Kidney (tissue), 14 donors: ENCODE data around the gene ANKS1B. TPM values are rescaled to one million over a fixed set of nuclear protein-coding genes. Genes with fewer than 3 reads are reported as not detected.

ENCODE experiments used
- DNase-seq, 5 donors: peaks; one replicate each; pipeline ENCODE4 v3.0.0-alpha.2; 2013 to 2020
- FAIRE-seq: peaks from 2 replicates; lab custom pipeline; 2012; peaks lifted over from hg19 to GRCh38; lab: Jason Lieb, UNC
- H3K27ac ChIP-seq, 2 donors: one replicate each; pipeline ENCODE4 v1.7.0; 2013; ENCODE audit warnings: low read depth in 2 of 2, low read length in 2 of 2, inconsistent platforms in 1 of 2
- H3K27me3 ChIP-seq: one replicate; pipeline ENCODE4 v1.7.1; 2013; ENCODE audit warnings: low read length, inconsistent platforms; ENCODE audit not compliant: control insufficient read depth, insufficient read depth
- H3K36me3 ChIP-seq, 3 donors: one replicate each; pipeline versions ENCODE4 v1.7.0 to v1.7.1; 2013; ENCODE audit warnings: low read length in 3 of 3, control low read depth in 1 of 3, inconsistent platforms in 1 of 3; ENCODE audit not compliant: insufficient read depth in 3 of 3, control insufficient read depth in 2 of 3
- H3K4me1 ChIP-seq, 3 donors: one replicate each; pipeline versions ENCODE4 v1.7.0 to v1.7.1; 2013; ENCODE audit warnings: low read length in 3 of 3, inconsistent platforms in 1 of 3, low read depth in 1 of 3; ENCODE audit not compliant: control insufficient read depth in 2 of 3, insufficient read depth in 2 of 3
- H3K4me3 ChIP-seq, 3 donors: one replicate each; pipeline versions ENCODE4 v1.7.0 to v1.8.1; 2013; ENCODE audit warnings: low read length in 3 of 3, control low read depth in 1 of 3, inconsistent platforms in 1 of 3
- H3K9ac ChIP-seq, 3 donors: one replicate each; pipeline versions ENCODE4 v1.7.0 to v1.7.1; 2013; ENCODE audit warnings: low read length in 3 of 3, control low read depth in 1 of 3, inconsistent platforms in 1 of 3
- H3K9me3 ChIP-seq, 3 donors: one replicate each; pipeline versions ENCODE4 v1.7.0 to v1.7.1; 2013; ENCODE audit warnings: low read length in 3 of 3, control low read depth in 1 of 3, inconsistent platforms in 1 of 3; ENCODE audit not compliant: control insufficient read depth in 2 of 3, insufficient read depth in 1 of 3
- intact Hi-C: fragments of 100-400 bp; cut with DNase I; formaldehyde crosslinking; loops from one replicate; pipeline ENCODE4 v1.11.1; 2022
- polyA plus RNA-seq: library from polyadenylated mRNA; stranded (reverse); fragments of 350-450 nt; fragmentation: Illumina TruSeq; extraction: RNeasy Lipid Tissue Mini Kit (QIAGEN cat#74804); gene quantifications from one replicate; pipeline ENCODE4 v1.2.3, GENCODE V29; 2014; ENCODE audit warnings: low read depth, low replicate concordance; ENCODE audit not compliant: insufficient read depth
- total RNA-seq: library from RNA; stranded (reverse); fragmentation: NEBNext Ultra II Directional; extraction: Animal tissue kit (Norgen Biotek cat#: 25700); gene quantifications from one replicate; pipeline ENCODE4 v1.2.1, GENCODE V29; 2021
- TF ChIP-seq, protein P1 (sequence below): IDR thresholded peaks from 3 replicates; pipeline ENCODE4 v1.5.1; 2012; ENCODE audit warnings: mild to moderate bottlenecking, moderate library complexity, borderline replicate concordance; ENCODE audit not compliant: insufficient read depth; ENCODE audit errors: extremely low read depth
- donor health status: control.
- donor health status: control.
- donor health status: control.
- donor health status: control.
- donor health status: control.
- donor health status: DM: yes; HTN: yes; CAD: no.
- donor health status: Normal renal cell carcinoma (clear cell type).

Gene ANKS1B
- total and polyA plus RNA-seq, 2 donors from 2014 or later = 1.7 to 5.8 TPM

DNA sequence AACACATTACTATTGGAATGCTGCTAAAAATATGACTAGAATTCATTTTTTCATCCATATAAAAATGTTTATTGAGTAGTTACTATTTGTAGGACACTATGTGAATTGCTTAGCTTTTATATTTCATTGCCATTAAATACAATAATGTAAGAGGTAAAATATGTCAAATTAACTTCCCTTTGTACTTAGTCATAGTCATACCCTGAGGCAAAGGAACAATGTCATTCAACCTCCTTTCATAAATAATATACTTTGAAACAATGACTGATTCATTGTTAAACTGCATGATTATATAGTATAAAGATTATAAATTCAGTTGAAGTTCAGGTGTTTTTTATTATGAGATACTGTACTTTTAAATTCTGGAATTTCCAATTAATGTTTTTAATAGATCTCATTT is 232.0 kb downstream of the ANKS1B start:
- Histone ChIP-seq H3K27me3 (no peaks in the 10 kb centered on the region), H3K9ac (no peak overlapping the region), H3K36me3 (no peaks in the 10 kb centered on the region), H3K4me1 (no peaks in the 10 kb centered on the region), H3K9me3 (no peaks in the 10 kb centered on the region), H3K4me3 (no peak overlapping the region), H3K27ac (no peak overlapping the region)
- DNase-seq = no peak
- intact Hi-C loops = no loop called here
- TF ChIP-seq, protein P1, sequence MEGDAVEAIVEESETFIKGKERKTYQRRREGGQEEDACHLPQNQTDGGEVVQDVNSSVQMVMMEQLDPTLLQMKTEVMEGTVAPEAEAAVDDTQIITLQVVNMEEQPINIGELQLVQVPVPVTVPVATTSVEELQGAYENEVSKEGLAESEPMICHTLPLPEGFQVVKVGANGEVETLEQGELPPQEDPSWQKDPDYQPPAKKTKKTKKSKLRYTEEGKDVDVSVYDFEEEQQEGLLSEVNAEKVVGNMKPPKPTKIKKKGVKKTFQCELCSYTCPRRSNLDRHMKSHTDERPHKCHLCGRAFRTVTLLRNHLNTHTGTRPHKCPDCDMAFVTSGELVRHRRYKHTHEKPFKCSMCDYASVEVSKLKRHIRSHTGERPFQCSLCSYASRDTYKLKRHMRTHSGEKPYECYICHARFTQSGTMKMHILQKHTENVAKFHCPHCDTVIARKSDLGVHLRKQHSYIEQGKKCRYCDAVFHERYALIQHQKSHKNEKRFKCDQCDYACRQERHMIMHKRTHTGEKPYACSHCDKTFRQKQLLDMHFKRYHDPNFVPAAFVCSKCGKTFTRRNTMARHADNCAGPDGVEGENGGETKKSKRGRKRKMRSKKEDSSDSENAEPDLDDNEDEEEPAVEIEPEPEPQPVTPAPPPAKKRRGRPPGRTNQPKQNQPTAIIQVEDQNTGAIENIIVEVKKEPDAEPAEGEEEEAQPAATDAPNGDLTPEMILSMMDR = no peak
- peak; percentile 29 for FAIRE-seq

DNA sequence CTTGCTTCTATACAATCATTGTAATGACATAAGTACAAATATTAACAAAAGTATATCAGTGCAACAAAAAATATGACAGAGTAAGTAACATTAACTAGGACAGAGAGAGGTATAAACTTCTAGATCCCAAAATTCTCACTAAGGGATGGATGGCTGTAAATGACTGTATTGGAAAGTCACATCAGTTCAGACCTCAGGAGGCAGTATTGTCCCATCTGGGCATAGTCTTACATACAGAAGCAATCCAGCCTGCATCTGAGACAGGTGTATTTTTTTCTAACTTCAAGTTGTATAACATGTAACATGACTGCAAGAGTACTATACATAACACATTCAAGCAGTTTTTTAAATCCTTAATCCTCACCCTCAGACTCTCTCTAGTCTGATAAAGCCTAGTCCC is 238.2 kb downstream of the ANKS1B start:
- no peaks in the 10 kb centered on the region for H3K4me1 ChIP-seq
- no peak overlapping the region for H3K4me3 ChIP-seq
- no peak overlapping the region for H3K27ac ChIP-seq
- no peak for DNase-seq
- no peaks in the 10 kb centered on the region for H3K9me3 ChIP-seq
- no peak overlapping the region for H3K9ac ChIP-seq
- intact Hi-C loops = no loop called here
- no peaks in the 10 kb centered on the region for H3K27me3 ChIP-seq
- H3K36me3 ChIP-seq = no peaks in the 10 kb centered on the region
- no peak for FAIRE-seq
- TF ChIP-seq, protein P1 = no peak

DNA sequence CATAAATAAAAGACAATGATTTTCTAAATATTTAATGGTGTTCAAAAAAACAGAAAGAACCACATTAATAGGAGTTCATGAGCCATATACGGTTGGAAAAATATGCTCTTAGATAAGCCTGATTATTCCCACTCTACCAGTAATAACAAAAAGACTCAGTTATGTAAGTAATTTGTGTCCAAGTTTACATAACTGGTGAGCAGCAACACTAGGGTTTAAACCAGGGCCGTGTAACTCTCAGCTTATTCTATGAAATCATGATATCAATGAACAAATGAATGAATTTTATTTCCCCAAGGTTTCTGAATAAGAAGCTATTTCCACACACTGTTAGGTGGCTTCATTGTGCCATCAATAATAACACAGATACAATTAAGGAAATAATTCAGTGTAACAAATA is 238.8 kb downstream of the ANKS1B start:
- H3K4me3 ChIP-seq = no peak overlapping the region
- DNase-seq = no peak
- no peak for FAIRE-seq
- H3K36me3 ChIP-seq = no peaks in the 10 kb centered on the region
- no peaks in the 10 kb centered on the region for H3K4me1 ChIP-seq
- H3K27ac ChIP-seq = no peak overlapping the region
- intact Hi-C loops = no loop called here
- no peak overlapping the region for H3K9ac ChIP-seq
- no peaks in the 10 kb centered on the region for H3K27me3 ChIP-seq
- TF ChIP-seq, protein P1 = no peak
- H3K9me3 ChIP-seq = no peaks in the 10 kb centered on the region

DNA sequence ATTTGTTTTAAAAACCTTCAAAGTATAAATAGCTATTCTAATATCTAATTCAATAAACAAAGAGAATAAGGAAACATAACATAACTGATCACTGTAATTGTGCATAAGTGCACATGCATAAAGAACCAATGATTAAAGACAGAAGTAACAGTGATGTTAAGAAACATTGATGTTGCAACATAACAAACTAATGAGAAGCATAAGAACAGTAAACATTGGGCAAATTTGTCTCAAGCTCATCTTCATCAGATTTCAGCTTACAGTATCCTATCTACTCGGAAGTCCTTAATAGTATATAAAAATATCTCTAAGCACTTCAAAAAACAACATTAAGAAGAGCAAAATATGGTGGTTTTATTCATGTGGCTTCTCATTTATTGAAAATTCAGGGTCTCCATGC is 239.6 kb downstream of the ANKS1B start:
- no peak overlapping the region for H3K27ac ChIP-seq
- H3K36me3 ChIP-seq = no peaks in the 10 kb centered on the region
- TF ChIP-seq, protein P1 = no peak
- H3K9ac ChIP-seq = no peak overlapping the region
- no peak overlapping the region for H3K4me3 ChIP-seq
- no peaks in the 10 kb centered on the region for H3K4me1 ChIP-seq
- intact Hi-C loops = no loop called here
- H3K9me3 ChIP-seq = no peaks in the 10 kb centered on the region
- DNase-seq (no peak), FAIRE-seq (no peak)
- H3K27me3 ChIP-seq = no peaks in the 10 kb centered on the region
